Fibroblast of skin of right biceps (primary cell): ENCODE measurements around the gene TSHZ2.

ENCODE experiments used
- DNase-seq: peaks from one replicate; pipeline ENCODE4 v3.0.0-alpha.2; 2013

TSHZ2 gene

GRCh38 chr20:53030061-53030460, 57.9 kb downstream of the TSHZ2 start:
- no peak for DNase-seq

- DNase-seq: peak; percentile 52
Measured at GRCh38 chr20:53032046-53032445, 59.9 kb downstream of the TSHZ2 start.

GRCh38 chr20:53032478-53032932, 60.3 kb downstream of the TSHZ2 start:
- DNase-seq: peak; percentile 95

GRCh38 chr20:53033176-53033575, 61.0 kb downstream of the TSHZ2 start:
- no peak for DNase-seq

GRCh38 chr20:53034899-53035298, 62.7 kb downstream of the TSHZ2 start:
- no peak for DNase-seq

- no peak for DNase-seq
Measured at GRCh38 chr20:53036992-53037391, 64.8 kb downstream of the TSHZ2 start.

- no peak for DNase-seq
Measured at GRCh38 chr20:53037621-53038020, 65.5 kb downstream of the TSHZ2 start.

- no peak for DNase-seq
Measured at GRCh38 chr20:53038299-53038698, 66.1 kb downstream of the TSHZ2 start.

GRCh38 chr20:53040693-53041589, 68.8 kb downstream of the TSHZ2 start:
- DNase-seq: no peak

- no peak for DNase-seq
Measured at GRCh38 chr20:53042521-53042920, 70.4 kb downstream of the TSHZ2 start.

GRCh38 chr20:53044296-53044695, 72.1 kb downstream of the TSHZ2 start:
- no peak for DNase-seq

GRCh38 chr20:53045941-53046340, 73.8 kb downstream of the TSHZ2 start:
- DNase-seq: no peak

GRCh38 chr20:53047203-53047602, 75.0 kb downstream of the TSHZ2 start:
- no peak for DNase-seq

- DNase-seq: no peak
Measured at GRCh38 chr20:53048387-53048786, 76.2 kb downstream of the TSHZ2 start.

- peak; percentile 43 for DNase-seq
Measured at GRCh38 chr20:53050338-53050737, 78.2 kb downstream of the TSHZ2 start.

- DNase-seq: no peak
Measured at GRCh38 chr20:53052380-53052779, 80.2 kb downstream of the TSHZ2 start.

GRCh38 chr20:53053595-53053994, 81.4 kb downstream of the TSHZ2 start:
- DNase-seq: no peak

GRCh38 chr20:53055367-53056067, 83.4 kb downstream of the TSHZ2 start:
- no peak for DNase-seq

GRCh38 chr20:53057579-53057978, 85.4 kb downstream of the TSHZ2 start:
- no peak for DNase-seq

- no peak for DNase-seq
Measured at GRCh38 chr20:53059848-53060247, 87.7 kb downstream of the TSHZ2 start.

- DNase-seq: peak; percentile 70
Measured at GRCh38 chr20:53061192-53062108, 89.3 kb downstream of the TSHZ2 start.

- DNase-seq: no peak
Measured at GRCh38 chr20:53064935-53065334, 92.8 kb downstream of the TSHZ2 start.

- DNase-seq: no peak
Measured at GRCh38 chr20:53068241-53068640, 96.1 kb downstream of the TSHZ2 start.
